Central memory CD4-positive, alpha-beta T cell (primary cell): ENCODE data around the gene BARX2.

Source experiments
- DNase-seq: peaks from one replicate; pipeline ENCODE4 v3.0.0; 2022

BARX2 gene

DNA sequence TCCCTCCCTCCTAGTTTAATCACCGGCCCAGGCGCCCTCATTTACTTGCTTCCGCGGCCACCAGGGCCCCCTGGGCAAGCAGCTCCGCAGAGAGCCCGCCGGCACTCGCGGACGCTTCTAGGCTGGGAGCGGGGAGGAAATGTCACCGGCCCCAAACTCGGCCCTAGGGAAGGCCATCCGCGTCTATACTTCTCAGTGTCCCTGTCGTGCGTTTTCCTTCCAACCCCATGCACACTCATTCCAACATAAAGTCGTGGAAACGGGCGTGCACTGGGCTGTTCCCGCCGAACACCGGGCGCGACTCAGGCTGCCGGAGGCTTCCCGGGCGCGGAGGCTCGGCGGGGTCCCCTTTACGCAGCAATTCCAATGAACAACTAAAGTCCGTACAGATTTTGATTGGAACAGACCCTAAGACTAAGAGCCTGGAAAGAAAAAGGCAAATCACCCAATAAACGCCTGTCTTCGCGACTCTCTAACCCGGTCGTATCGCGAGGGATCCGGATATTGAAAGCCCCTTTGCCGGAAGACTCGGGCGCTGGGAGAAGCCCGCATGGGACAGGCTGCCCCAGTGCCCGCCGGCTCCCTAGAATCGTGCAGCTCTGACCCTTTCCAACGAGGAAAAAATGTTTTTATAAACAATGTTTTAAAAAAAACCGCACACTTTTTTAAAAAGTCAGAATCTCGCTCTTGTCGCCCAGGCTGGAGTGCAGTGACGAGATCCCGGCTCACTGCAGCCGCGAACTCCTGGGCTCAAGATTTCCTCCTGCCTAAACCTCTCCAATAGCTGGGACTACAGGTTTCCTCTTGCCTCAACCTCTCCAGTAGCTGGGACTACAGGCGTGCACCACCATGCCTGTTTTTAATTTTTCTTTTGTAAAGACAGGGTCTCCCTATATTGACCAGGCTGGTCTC, 1.3 kb upstream of the BARX2 start:
- DNase-seq: no peak

DNA sequence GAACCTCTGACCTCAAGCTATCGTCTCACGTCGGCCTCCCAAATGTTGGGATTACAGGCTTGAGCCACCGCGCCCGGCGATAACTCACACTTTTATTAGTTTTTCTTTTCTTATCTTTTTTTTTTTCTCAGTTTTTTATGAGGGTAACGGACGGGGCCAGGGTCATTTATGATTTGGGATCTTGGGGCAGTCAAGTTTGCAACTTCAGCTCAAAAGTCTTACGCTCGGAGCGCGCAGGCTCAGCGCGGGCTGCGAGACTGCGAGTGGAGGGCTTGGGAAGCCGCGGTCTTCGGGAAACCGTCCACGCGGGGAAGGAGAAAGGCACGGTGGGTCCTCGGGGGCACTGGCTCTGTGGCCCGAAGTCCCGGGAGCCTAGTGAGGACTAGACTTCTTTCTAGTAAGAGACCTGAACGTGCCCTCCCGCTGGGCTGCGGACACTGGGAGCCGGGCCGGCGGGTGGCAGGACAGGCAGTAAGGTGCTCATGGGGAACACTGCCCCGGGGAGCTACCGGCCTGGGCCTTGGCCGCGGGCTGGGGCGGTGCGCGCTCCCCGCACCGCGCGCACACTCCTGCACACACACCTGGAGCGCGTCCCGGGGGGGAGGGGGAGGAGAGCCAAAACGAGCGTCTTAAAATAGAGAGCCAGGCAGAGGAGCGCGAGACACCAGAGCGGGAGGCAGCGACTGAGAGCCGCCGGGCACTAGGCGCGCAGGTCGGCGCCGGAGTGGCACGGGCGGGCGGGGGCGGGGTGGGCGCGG, 476 bp upstream of the BARX2 start:
- DNase-seq: no peak

DNA sequence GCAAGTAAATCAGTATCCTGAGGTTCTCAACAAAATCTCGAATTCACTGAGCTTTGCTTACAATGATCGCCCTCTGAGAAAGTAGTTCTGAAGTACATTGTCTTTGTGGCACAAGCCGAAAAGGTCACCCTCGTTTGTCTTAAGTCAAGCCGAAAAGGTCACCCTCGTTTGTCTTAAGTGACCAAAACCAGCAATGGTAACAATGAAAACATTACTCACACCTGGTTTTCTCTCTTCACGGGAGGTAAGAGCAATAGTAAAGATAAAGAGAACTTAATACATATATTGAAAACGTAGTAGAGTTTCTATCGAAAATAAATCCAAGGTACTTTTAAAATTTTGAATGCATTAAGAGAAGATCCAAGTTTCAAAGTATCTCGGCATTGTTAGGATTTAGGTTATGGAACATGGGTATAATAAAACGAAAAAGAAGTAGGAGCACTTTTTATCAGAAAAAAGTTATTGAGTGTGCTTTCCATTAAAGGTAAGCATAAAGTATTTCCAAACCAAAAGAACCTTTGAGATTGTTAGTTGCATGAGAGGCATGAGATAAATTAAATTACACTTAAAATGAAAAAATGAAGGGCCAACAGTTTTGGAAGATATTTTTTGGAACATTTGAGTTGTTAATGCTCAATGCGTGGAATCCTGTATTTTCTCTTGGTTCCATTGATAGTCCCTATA, 1.2 kb downstream of the BARX2 start:
- DNase-seq: no peak

- DNase-seq: no peak
Observed at GRCh38 chr11:129377739-129378138, 2.1 kb downstream of the BARX2 start.

DNA sequence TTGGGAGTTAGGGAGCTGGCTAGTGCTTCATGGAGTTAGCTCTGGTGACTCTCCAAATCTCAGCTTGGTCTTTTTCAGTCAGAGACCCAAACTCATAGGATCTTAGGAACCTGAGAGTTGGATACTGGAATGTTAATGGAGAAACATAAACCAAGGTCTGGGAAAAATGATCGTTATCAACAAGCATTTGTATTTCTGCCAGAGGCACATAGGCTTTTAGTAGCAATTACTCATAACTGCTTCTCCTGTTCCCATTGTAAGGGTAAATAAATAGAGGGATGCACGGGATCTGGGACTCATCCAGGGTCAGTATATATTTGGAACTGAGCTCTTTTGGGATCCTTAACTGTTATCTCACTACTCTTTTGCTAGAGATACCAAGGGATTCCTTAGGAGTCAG, 4.8 kb downstream of the BARX2 start:
- no peak for DNase-seq

- DNase-seq: no peak
Observed at GRCh38 chr11:129382583-129382982, 6.9 kb downstream of the BARX2 start.

DNA sequence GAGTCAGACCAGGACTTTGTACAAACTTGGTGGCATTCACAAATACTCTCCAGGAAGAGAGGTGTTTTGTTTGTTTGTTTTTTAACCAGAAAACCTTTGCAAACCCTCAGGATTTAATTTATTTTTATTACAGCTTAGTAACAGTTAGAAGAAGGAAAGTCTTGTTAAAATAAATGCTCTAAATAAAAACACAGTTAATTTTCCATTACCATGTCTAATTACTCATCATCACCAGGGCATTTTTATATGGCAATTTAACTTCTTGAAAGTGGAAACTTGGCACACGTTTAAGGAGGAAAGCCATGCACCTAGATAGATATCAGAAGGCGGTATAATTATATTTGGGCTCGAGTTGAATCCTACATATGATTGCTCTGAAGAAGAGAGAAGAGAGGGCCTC, 7.4 kb downstream of the BARX2 start:
- DNase-seq: no peak

DNA sequence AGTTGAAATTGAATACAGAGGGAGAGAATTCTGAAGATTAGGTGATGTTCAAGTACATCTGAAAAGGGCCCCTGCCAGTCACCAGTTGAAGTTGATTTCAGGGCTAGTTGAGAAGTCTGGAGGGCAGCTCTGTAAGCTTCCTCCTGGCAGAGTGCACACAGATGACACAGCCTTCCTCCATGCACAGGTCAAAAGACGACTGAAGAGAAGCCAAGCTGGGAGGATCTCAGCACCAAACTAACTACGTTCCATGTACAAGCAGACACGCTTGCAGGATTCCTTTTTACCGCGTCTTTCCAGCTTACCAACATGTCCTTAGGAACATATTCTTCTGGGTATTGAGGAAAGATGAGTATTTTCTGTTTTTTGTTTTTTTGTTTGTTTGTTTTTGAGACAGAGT, 7.9 kb downstream of the BARX2 start:
- DNase-seq: no peak

DNA sequence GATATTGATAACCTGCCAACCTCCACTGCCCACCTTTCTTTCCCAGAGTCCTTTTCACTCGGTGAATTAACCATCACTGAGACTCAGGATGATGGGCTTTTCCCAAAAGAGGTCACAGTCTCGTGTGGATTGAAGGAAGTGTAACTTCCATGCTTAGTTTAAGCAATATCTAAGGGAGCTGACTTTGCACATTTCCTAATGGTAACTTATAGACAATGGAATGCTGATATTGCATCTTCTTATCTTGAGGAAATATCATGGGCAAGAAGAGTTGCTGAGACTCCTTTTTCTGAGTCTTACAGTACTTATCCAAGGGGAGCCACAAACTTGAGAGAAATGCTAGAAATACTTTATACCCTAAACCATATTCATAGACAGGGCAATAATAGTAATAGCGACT, 8.8 kb downstream of the BARX2 start:
- no peak for DNase-seq

GRCh38 chr11:129385801-129386200, 10.2 kb downstream of the BARX2 start:
- DNase-seq: no peak

DNA sequence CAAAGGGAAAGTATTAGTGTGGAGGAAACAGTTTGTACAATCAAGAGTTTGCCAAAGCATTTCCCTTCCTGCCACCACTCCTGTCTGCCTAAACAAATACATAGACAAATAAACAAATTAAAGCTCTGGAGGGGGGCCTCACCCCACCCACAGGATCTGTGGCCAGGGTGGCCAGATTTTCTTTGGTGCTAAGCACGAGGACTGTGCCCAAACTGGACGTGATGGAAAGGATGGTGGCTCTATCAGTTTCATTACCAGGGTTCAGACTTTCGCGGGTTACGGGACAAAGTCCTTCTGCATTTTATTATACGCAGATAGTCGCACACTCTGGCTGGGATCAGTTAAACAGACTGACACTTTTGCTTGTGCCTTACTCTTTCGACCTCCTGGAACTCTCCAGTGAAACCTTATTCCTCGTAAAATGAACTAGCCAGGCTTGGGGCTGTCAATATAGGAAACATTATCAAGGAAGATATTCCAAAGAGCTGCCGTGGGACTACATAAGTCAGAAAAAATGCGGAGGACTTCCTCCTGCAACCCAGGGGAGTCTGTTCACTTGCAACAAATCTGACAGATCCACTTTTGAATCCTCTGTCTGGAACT, 11.2 kb downstream of the BARX2 start:
- no peak for DNase-seq

- no peak for DNase-seq
Observed at GRCh38 chr11:129387434-129387833, 11.8 kb downstream of the BARX2 start.

DNA sequence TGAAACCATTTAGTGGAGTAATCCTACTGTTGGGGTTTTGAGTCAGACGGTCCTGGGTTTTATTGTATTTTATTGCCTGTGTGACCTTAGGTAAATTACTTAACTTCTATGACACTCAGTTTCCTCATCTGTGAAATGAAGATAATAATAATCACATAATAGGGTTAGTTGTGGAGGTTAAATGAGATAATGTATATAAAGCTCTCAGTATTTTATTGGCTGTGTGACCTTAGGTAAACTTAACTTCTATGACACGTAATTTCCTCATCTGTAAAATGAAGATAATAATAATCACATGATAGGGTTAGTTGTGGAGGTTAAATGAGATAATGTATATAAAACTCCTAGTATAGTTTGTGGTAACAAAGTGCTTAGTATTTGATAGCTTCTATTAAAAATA, 13.2 kb downstream of the BARX2 start:
- no peak for DNase-seq

GRCh38 chr11:129390303-129390821, 14.7 kb downstream of the BARX2 start:
- DNase-seq: no peak

DNA sequence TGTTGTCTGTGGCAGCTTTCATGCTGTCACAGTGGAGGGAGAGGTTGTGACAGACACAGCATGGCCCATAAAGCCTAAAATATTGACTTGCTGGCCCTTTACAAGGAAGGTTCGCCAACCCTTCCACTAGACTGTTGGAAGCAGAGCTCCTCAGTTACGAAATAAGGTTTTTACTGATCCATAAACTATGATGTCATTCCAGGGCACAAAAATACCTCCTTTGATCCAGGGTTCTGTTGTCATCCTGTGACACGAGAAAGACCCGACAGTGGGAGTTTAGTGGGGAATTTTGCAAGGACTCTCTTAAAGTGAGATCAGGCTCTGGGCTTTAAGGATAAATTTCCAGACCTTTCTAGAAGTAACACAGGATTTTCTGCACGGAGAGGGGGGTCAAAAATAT, 15.7 kb downstream of the BARX2 start:
- DNase-seq: no peak

DNA sequence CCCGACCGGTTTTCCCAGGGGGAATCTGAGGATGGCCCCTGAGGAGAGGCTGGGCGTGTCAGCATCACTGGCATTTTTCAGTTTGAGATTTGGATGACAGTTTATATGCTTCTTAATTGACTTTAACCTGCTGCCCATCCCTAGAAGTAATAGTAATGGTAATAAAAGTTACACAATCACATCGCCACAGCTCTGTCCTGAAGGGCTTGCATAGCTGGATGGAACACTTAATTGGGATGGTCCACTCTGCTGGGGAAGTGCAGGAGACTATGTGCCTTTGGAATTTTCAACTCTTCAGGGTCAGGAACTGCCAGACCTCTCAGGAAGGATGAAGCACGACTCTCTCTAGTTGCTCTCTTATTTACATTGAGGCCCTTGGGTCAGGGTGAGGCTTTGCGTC, 16.2 kb downstream of the BARX2 start:
- DNase-seq: no peak

DNA sequence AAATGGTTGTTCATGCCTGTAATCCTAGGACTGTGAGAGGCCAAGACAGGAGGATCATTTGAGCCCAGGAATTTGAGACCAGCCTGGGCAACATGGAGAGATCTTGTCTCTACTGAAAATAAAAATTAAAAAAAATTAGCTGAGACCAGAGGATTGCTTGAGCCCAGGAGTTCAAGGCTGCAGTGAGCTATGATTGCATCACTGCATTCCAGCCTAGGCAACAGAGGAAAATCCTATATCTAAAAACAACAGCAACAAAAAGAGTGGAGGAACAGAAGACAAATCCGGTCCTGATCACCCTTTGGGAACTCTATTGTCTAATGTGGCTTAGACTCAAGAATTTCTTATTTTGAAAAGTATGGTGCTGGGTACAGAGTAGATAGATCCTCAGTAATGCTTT, 17.3 kb downstream of the BARX2 start:
- DNase-seq: no peak

- no peak for DNase-seq
Observed at GRCh38 chr11:129394709-129395108, 19.1 kb downstream of the BARX2 start.

DNA sequence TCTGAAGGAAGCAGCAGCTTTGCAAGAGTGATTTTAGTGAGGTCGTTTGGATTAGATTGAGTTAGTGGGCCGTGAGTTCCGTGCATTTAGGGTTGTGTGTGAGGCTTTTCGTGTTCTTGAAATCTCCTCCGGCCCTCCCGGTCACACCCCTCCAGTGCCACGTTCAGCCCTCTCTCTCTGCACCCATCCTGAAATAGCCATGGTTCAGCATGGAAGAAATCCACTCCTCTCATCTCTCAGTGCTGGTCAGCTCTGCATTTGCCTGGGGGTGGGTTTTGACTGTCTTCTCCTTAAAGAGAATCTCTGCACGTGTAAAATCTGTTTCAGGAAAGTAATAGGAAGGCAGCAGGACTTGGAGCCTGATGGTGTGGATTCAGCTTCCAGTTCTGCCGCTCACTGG, 19.8 kb downstream of the BARX2 start:
- DNase-seq: no peak

DNA sequence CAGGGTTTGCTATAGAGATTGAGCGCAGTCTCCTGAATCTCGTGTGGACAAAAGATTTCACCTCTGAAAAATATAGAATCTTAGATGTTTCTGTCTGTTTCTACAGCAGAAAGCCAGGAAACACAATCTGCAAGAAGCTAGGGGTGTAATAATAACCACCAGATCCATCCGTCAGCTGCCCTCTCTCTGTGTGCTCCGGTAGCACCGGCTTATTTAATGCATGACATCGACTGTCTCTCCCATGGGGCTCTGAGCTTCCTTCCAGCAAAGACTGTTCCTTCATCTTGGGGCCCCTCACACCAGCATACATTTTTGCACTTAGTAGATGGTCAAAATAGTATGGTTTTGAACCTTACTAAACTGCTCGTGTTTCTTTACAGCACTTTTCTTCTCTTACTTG, 20.2 kb downstream of the BARX2 start:
- no peak for DNase-seq

DNA sequence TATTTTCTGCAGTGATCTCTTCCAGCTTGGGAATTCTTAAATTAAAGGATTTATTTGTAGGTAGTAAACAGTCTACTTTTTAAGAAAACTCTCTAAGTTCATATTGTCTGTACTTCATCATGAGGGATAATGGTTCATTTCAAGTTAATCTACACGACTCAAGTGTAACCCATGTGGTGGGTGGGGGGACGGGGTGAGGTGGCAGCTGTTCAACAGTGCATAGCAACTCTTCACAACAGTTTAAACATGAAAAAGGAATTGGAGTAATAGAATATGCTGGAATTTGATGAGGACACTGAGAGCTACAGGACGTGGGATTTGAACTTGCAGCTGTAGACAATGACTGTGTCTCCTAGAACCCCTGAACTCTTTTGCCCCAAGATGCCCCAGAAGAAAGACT, 20.8 kb downstream of the BARX2 start:
- no peak for DNase-seq

DNA sequence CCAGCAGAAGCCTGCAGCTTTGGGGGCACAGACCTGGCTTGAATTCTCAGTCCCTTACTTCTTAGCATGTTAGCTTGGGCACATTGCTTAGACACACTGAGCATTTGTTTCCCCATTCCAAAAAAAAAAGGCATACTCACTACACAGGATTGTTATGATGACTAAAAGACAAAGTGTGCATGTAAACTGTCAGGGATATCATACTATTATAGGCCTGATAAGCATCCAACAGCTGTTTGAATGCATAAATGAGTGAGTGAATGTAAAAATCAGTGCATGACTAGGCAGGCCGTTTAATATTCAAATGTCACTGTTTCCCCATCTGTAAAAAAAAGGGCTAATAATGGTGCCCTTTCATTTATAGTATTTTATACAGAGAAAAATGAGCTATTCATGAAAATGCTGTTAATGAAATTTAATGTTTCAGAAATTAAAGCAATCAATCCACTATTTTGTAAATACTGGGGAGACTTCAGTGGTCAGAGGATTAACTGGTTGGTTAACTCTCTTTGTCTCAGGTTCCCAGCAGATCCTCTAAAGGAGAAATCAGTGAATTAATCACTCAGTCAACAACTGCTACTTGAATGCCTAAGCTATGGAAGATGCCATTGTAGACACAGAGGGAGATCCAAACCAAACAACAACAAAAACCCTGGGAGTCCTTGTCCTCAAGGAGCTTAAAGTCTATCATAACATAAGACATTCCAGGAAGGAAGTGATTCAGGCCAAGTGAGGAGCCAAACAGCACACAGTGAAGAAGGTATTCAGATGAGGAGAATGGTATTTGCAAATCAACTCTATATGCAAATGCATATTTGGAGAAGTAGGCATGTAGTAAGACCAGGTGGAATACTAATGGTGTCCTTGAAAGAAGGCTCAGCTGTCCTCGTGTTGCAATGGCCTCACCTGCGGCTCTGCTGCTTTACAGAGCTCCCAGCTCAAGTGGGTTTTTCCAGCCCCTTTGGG, 26.8 kb downstream of the BARX2 start:
- no peak for DNase-seq
